Stimulated activated CD4-positive, alpha-beta T cell treated with anti-CD3 and anti-CD28 coated beads, Interleukin-1b, Interleukin-23, amount 100 ng/mL, for 4 hours (primary cell): Measurements from ENCODE around the gene AIG1.
A peak's percentile ranks its signal among the peaks of the same experiment; 100 is the strongest.
"Not testable (repeated sequence)": the region's sequence is repeated elsewhere in the genome, so short reads cannot be mapped to it uniquely, and the experiment has no call there.

Experiments
- DNase-seq, 2 donors: peaks; one replicate each; pipeline ENCODE4 v3.0.0-alpha.2; 2020; ENCODE audit warnings: low read depth in 2 of 2

AIG1 gene

DNA sequence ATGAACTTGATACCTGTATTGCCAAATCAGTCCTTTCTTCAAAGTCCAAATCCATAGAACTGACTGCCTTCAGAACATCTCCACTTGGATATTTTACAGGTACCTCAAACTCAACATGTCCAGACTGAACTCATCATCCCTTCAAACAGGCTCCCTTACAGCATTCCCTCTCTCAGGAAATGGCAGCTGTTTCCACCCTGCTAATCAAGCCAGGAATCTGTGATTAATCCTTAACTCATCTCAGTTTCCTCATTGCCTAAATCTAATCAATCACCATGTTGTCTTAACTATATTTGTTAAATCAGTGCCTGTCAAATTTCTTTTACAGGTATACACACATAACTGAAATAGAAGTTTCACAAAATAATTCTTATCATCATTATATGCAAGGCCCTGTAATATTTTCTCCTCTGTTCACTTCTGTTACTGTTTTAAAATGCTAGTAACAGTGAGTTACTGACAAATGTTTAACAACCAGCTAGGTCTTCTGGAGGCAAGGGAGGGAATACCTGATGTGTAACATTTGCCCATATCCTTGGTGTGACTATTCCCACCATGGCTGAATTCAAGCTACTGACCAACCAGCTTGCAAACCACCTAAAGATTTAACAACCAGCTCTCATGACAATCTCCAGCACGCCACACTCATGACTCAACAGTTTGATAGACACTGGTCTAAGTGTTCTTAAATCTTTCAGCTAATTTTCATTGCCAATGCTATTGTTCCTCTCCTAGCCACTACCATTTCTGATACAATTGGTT, 264.9 kb downstream of the AIG1 start:
- no peak for DNase-seq

DNA sequence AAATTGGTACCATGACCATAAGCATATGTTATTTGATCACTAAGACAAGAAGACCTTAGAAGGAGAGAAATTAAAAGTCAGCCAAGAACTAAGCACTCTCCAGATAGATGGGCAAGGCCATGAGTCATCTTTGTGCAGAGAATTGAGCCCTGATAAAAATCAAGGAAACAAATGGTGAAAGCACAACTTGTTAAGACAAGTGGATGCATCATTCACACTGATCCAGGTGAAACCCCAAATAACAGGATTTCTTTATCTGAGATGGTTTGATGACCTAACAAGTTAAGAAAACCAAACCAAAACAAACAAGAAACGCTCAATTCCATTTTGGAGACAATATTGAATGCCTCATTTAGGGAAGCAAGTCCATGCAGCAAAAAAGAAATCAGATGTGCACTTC, 268.2 kb downstream of the AIG1 start:
- DNase-seq: no peak

DNA sequence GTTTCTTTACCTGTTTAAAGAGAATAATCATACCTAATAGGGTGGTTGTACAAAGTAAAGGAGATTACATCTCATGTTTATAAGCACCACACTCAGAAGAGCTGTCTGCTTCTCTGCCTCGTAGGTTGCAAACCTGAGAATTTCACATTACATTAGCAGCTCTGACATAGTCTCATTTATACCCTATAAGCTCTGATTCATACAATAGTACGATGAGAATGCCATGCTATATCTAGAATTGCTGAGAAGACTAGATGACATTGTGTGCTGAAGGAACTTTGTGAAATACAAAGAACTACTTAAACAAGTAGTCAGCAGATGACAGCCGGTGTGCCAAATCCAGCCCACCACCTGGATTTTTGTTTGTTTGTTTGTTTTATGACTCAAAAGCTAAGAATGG, 268.6 kb downstream of the AIG1 start:
- no peak for DNase-seq

DNA sequence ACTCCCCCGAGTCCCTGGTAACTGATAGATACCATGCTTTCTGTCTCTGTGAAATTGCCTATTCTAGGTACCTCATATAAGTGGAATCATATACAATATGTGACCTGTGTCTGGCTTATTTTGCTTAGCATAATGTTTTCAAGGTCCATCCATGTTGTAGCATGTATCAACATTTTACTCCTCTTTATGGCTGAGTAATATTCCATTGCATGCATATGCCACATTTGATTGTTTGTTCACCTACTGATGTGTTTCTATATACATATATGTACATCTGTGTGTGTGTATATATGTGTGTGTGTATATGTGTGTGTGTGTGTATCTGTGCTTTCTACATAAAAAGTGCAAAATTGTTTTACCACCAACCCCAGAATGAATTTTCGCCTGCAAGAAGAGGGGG, 270.7 kb downstream of the AIG1 start:
- no peak for DNase-seq

GRCh38 chr6:143332153-143332845, 271.6 kb downstream of the AIG1 start:
- DNase-seq: no peak

- no peak for DNase-seq
Observed at GRCh38 chr6:143333081-143333480, 272.4 kb downstream of the AIG1 start.

GRCh38 chr6:143333749-143334520, 273.2 kb downstream of the AIG1 start:
- DNase-seq: no peak

- DNase-seq: no peak
Observed at GRCh38 chr6:143335865-143336264, 275.2 kb downstream of the AIG1 start.

- DNase-seq: no peak
Observed at GRCh38 chr6:143336446-143337152, 275.9 kb downstream of the AIG1 start.

DNA sequence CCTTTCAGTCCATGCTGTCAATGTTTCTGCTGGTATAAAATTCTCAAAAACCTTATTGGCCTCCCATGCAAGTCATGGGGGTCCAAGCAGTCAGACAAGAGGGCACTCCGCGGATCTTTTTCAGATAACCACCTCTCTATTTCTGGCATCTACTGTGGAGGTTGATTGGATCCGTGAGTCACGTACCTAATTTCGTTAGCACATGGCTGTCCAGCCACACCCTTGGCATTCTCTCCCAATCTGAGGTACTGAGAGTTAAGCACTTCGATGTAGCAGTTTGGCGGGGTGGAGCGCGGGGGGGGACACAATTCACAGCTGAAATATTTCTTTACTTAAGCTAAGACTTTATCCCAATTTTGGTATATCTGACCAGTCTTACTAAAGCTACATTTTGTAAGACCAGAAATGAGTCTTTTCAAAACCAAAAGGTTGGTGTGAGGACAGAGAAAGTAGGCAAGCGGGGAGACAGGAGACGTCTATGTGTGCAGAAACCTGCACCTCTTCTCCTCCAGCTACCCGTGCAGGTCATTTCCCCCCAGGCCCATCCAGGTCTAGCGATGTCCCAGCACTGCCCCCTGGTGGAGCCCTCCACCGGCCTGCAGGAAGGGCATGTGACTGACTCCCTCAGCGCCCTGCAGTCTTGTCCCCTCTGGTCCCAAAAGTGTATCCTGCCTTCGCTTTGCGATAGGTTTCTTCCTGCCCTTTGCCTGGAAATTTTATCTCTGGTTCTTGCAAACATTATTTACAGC, 276.7 kb downstream of the AIG1 start:
- peak; percentile 46 to 59 for DNase-seq

DNA sequence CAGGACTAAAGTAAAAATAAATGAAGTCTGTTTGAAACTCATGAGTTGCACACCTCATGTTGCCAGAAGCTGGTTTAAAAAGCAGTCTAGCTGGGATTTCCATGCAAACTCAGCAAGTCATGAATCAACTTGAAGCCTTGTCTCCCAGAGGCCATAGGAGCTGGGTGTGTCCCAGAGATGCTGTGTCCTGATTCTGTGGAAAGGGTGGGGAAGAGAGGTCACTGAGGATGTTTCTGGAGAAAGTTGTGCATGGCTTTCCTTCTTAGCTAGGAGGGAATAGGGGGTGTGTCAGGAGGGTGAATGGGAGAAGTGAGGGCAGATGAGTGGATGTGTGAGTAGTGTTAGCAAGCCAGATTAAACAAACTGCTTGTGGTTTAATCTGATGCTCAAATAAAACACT, 278.5 kb downstream of the AIG1 start:
- no peak for DNase-seq

DNA sequence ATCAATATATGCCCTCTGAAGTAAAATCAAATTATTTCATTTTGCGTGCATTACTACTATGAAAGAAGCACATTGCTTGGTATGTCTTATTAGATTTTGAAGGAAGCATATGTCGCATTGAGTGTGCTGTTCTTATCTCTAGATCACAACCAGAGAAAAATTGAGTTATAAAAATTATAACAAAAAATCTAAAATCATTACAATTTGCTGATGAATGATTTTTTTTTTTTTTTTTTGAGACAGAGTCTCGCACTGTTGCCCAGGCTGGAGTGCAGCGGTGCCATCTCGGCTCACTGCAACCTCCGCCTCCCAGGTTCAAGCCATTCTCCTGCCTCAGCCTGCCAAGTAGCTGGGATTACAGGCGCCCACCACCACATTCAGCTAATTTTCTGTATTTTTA, 284.8 kb downstream of the AIG1 start:
- DNase-seq: not testable (repeated sequence)

DNA sequence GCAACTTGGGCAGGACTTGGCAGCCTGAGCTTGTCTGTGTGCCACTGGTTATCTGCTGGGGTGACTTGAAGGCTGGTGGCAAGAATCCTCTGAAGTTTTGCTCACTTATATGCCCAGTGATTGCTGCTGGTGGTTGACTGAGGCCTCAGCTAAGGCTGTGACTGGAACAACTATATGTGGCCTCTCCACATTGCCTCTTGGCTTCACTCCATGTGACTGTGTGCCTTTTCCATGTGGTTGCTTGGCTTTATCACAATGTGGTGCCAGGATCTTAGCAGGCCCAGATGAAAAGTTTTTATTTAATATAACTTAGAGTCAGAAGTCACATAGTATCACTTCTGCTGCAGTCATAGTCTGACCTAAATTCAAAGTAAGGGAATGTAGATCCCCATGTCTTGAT, 285.3 kb downstream of the AIG1 start:
- no peak for DNase-seq

DNA sequence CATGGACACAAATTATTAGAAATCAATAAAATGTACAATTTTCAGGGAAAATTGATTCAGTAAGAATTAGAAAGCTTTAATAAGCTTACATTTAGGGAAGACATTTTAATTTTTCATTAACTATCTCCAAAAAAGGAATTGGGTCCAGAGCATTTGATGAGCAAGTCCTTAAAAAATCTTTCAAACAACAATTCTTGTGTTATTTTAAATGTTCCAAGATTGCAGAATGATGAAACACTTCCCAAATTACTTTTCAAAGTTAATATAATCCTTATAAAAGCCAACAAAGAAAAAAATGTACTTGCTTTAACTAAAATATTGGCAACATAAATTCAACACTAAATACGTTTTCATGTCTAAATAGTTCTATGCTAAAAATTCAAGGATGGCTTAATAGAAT, 287.8 kb downstream of the AIG1 start:
- DNase-seq: no peak

GRCh38 chr6:143349530-143349929, 288.8 kb downstream of the AIG1 start:
- no peak for DNase-seq

- DNase-seq: no peak
Observed at GRCh38 chr6:143356101-143356880, 295.6 kb downstream of the AIG1 start.

DNA sequence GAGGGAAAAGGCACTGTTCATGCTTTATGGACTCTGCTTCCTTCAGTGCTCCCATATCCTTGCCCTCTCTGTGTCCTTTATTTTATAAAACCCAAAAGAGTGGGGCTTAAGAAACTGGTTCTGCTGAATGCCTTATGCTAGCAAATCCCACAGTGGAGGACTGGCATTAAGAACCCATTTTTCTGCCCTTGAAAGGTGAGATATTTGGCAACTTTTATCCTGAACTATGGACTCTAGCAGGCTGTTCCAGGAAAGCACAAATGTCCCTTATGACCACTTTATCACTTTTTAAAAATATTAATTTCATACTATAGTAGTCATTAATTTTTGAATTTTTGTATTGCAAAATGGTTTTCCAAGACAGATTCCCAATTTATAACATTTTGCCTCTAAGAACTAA, 296.5 kb downstream of the AIG1 start:
- no peak for DNase-seq

GRCh38 chr6:143357561-143358255, 297.0 kb downstream of the AIG1 start:
- no peak for DNase-seq

- no peak for DNase-seq
Observed at GRCh38 chr6:143361536-143362191, 301.0 kb downstream of the AIG1 start.
